Measurements from ENCODE around the gene IPPK. TPM values are rescaled to one million over a fixed set of nuclear protein-coding genes. Genes with fewer than 3 reads are reported as not detected.

The IPPK gene
- total RNA-seq, 1 donor from 2014 or later: 8.1 TPM

- H3K27ac Mint-ChIP-seq: peak overlapping the region; percentile 36
- no peaks in the 10 kb centered on the region for H3K9me3 Mint-ChIP-seq
- no peaks in the 10 kb centered on the region for H3K4me1 Mint-ChIP-seq (ENCODE audit: unreplicated experiment)
- H3K4me3 Mint-ChIP-seq: no peak overlapping the region
- H3K27me3 Mint-ChIP-seq: no peaks in the 10 kb centered on the region
- peak; percentile 93 for TF ChIP-seq CTCF (conservative IDR thresholded peaks at IDR 0.05)
- peak; percentile 87 for DNase-seq (ENCODE audit: extremely low spot score, unreplicated experiment)
- H3K36me3 Mint-ChIP-seq: peaks cover 5% of the 10 kb centered on the region
Observed at GRCh38 chr9:92716557-92716956, 46.6 kb upstream of the IPPK start.

DNA sequence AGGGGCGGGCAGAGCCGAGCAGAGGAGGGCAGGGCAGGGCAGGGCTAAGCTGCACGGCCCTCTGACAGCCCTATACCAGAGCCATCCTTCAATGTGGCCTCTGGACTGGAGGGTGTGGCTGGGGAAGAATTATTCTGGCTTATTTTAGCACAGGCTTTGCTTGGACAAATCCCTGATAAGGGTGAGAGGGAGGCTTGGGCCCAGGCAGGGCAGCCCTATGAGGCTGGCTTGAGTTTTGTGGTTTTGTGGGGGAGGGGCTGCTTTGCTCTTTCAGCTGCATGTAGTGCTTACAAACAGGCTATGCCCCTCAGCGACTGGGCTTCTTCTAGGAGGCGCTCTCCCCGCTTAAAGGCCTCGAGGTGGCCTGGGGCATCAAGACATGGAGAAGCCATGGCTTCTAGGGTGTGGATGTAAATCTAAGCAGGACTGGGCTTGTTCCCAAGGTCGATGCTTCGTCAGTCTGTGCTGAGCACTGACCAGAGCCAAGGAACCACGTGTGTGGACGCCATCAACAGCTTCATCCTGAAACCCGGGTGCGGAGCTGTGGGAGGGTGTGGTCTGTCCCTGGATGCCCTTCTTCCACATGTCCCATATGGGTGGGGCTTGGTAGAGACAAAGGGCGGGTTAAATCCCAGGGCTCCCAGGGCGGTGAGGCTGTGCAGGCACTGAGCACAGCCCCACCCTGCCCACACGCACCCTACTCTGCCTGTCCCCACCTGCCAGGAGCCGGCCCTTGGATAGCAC, 45.7 kb upstream of the IPPK start:
- no peak overlapping the region for H3K4me3 Mint-ChIP-seq
- no peak for TF ChIP-seq CTCF (conservative IDR thresholded peaks at IDR 0.05)
- H3K27ac Mint-ChIP-seq: no peak overlapping the region
- H3K36me3 Mint-ChIP-seq: peaks cover 9% of the 10 kb centered on the region
- no peaks in the 10 kb centered on the region for H3K27me3 Mint-ChIP-seq
- H3K4me1 Mint-ChIP-seq (ENCODE audit: unreplicated experiment): no peaks in the 10 kb centered on the region
- H3K9me3 Mint-ChIP-seq: no peaks in the 10 kb centered on the region
- peak; percentile 47 for DNase-seq (ENCODE audit: extremely low spot score, unreplicated experiment)

DNA sequence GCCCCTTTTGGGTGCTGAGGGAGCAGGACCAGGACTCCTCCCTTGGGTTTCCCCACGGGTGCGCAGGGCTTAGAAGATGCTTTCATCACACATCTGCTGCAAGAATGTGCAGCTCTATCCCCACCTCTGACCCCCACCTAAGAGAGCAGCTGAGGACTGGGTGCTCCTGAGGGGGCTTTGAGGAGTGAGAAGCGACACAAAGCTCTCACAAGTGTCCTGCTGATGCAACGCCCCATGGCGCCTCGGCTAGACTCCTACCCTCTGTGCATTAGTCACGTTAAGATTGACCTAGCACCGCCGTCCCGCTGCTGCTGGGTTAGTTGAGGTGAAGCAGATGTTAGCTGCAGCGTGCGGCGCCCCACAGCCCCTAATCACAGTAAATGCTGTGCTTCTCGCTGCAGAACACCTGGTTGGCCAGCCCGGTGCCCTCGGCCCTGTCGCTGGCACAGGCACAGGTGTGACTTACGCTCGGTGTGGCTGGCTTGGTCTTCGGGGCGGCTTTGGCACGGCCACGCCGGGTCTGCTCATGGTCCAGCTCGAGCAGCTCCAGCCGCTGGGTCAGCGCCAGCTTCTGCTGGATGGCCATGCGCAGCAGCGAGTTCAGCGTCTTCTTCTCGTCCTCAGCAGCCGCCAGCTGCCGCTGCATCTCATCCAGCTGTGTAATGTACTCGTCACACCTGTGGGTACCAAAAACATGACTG, 45.0 kb upstream of the IPPK start:
- Mint-ChIP-seq H3K4me3 (no peak overlapping the region), H3K27me3 (no peaks in the 10 kb centered on the region), H3K36me3 (peaks cover 6% of the 10 kb centered on the region), H3K4me1 (ENCODE audit: unreplicated experiment) (no peaks in the 10 kb centered on the region), H3K27ac (no peak overlapping the region), H3K9me3 (no peaks in the 10 kb centered on the region)
- no peak for TF ChIP-seq CTCF (conservative IDR thresholded peaks at IDR 0.05)
- DNase-seq (ENCODE audit: extremely low spot score, unreplicated experiment): peak; percentile 64

GRCh38 chr9:92714016-92714415, 44.1 kb upstream of the IPPK start:
- Mint-ChIP-seq H3K4me3 (no peak overlapping the region), H3K36me3 (peaks cover 6% of the 10 kb centered on the region), H3K27ac (no peak overlapping the region), H3K27me3 (no peaks in the 10 kb centered on the region), H3K4me1 (ENCODE audit: unreplicated experiment) (no peaks in the 10 kb centered on the region), H3K9me3 (no peaks in the 10 kb centered on the region)
- TF ChIP-seq CTCF (conservative IDR thresholded peaks at IDR 0.05): no peak
- no peak for DNase-seq (ENCODE audit: extremely low spot score, unreplicated experiment)

- Mint-ChIP-seq H3K9me3 (no peaks in the 10 kb centered on the region), H3K4me3 (no peak overlapping the region), H3K4me1 (ENCODE audit: unreplicated experiment) (no peaks in the 10 kb centered on the region), H3K36me3 (peaks cover 6% of the 10 kb centered on the region), H3K27me3 (no peaks in the 10 kb centered on the region), H3K27ac (no peak overlapping the region)
- DNase-seq (ENCODE audit: extremely low spot score, unreplicated experiment): no peak
- TF ChIP-seq CTCF (conservative IDR thresholded peaks at IDR 0.05): no peak
Observed at GRCh38 chr9:92713528-92713927, 43.6 kb upstream of the IPPK start.

Data from type B pancreatic cell (in vitro differentiated cells).